Upper lobe of left lung (tissue), 4 donors: Measurements from ENCODE around the gene AMER3.

Experiments
- EP300 ChIP-seq, 4 donors: sonication (generic); formaldehyde crosslinking; IDR thresholded peaks; one replicate each; pipeline ENCODE4 v1.5.1; 2017; ENCODE audit warnings: antibody characterized with exemption in 4 of 4, control low read depth in 2 of 4
- TF ChIP-seq, protein P1 (sequence below), 6 experiments: fragments of 450-650 bp in 4 of 6; fragments of 200-600 bp in 2 of 6; sonication (generic) in 2 of 6; IDR thresholded peaks; one replicate each; pipeline ENCODE4 v1.5.1; 2016 to 2019; ENCODE audit warnings: antibody characterized with exemption in 6 of 6

- TF ChIP-seq, protein P1, sequence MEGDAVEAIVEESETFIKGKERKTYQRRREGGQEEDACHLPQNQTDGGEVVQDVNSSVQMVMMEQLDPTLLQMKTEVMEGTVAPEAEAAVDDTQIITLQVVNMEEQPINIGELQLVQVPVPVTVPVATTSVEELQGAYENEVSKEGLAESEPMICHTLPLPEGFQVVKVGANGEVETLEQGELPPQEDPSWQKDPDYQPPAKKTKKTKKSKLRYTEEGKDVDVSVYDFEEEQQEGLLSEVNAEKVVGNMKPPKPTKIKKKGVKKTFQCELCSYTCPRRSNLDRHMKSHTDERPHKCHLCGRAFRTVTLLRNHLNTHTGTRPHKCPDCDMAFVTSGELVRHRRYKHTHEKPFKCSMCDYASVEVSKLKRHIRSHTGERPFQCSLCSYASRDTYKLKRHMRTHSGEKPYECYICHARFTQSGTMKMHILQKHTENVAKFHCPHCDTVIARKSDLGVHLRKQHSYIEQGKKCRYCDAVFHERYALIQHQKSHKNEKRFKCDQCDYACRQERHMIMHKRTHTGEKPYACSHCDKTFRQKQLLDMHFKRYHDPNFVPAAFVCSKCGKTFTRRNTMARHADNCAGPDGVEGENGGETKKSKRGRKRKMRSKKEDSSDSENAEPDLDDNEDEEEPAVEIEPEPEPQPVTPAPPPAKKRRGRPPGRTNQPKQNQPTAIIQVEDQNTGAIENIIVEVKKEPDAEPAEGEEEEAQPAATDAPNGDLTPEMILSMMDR (IDR thresholded peaks at IDR 0.05): no peak
- no peak for TF ChIP-seq EP300 (IDR thresholded peaks at IDR 0.05)
Observed at GRCh38 chr2:130805613-130806012, 50.3 kb downstream of the AMER3 start.
